Stimulated activated CD4-positive, alpha-beta T cell treated with anti-CD3 and anti-CD28 coated beads, Interleukin-4, amount 100 ng/mL, for 1 hour (primary cell): ENCODE results near the gene RASA2.
"Not testable (repeated sequence)": the region's sequence is repeated elsewhere in the genome, so short reads cannot be mapped to it uniquely, and the experiment has no call there.

Experiments used
- DNase-seq: peaks from one replicate; pipeline ENCODE4 v3.0.0-alpha.2; 2020

Gene RASA2

GRCh38 chr3:141603473-141604035 lies 116.7 kb downstream of the RASA2 start:
- DNase-seq, result no peak

- DNase-seq, result no peak
Observed at GRCh38 chr3:141605883-141606282, 119.1 kb downstream of the RASA2 start.

DNA sequence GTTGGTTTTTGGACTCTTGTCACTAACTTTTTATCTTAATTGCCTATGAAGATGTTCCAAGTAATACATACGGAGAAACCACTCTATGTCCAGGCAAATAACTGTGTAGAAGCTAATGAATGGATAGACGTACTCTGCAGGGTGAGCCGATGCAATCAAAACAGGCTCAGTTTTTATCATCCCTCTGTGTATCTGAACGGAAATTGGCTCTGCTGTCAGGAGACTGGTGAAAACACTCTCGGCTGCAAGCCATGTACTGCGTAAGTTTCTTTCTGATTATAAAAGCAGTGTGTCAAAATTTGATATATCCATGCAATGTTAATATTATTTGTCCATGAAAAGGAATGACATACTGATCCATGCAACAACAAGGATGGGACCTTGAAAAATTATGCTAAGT lies 121.6 kb downstream of the RASA2 start:
- no peak for DNase-seq

DNA sequence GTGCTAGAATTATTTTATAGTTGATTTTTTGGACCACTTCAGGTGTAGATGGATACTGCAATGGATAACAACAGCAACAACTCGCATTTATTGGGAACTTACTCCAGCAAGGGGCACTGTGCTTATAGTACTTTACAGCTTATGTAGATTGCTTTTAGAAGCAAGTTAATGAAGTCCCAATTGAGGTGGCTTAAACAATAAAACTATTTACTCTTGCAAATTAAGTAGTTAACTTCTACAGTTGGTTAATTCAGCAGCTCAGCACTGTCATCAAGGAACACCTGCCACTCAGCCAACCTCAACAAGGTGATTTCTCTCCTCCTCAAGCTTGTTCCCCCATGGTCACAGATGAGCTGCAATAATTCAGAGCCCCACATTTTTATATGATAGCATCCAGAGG lies 124.1 kb downstream of the RASA2 start:
- DNase-seq, result no peak

DNA sequence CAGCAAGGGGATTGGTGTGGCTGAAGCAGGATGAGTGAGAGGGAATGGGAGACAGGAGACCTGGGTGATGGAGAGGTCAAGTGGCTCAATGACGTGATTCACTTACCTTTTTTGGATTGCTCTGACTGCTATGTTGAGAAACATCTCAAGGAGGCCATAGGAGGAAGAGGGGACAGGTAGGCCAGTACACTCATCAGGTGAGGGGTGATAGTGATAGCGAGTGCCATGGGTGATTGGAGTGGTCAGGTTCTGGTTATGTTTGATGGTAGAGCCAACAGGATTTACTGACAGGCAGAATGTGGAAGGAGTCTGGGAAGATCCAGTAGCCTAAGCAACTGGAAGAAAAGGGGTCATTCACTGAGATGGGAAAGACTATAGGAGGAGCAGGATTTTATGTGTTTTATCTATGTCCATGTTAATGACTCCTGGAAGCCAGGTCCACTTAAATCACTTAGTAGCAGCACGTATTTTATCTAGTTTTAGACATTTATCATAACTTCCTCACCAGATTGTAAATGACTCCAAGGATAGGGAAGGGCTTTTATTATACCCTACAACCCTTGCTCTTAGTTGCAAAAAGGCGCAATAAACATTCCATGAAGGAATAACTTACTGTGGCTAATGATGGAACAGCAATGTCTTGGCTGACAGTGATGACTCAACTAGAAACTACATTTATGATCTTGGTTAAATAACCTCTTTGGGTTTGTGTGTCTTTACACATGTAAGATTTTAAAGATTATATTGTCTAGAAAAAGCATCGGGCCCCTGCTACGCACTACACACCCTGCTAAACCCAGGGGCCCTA lies 131.5 kb downstream of the RASA2 start:
- no peak for DNase-seq

DNA sequence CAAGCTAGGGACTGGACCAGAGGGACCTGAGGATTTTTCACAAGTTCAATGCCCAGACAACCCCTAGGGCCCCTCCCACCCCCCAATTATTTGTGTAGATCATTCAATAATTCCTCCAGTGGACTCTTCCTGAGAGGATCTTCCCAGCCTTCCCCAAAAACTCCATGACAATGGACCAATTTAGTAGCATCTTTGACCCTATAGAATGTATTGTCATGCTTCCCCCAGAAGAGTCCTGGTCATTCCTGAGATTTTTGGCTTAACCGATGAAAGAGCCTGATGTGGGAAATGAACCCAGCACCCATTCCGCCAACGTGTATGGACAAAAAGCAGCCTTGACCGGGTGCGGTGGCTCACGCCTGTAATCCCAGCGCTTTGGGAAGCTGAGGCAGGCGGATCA lies 132.1 kb downstream of the RASA2 start:
- no peak for DNase-seq

DNA sequence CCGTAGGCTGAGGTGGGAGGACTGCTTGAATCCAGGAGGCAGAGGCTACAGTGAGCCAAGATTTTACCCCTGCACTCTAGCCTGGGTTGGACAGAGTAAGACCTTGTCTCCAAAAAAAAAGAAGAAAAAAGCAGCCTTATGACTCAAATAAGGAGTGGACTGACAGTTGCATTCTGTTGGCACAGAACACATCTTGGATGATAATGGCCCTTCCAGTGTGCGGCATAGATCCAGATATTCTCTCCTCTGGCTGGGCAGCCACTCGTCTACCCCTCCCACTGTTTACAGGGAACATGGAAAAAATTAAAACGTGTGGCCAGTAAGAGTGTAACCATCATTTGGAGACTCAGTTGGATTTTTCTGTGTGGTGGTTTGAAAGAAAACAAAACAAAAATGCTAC lies 132.6 kb downstream of the RASA2 start:
- DNase-seq, result no peak

DNA sequence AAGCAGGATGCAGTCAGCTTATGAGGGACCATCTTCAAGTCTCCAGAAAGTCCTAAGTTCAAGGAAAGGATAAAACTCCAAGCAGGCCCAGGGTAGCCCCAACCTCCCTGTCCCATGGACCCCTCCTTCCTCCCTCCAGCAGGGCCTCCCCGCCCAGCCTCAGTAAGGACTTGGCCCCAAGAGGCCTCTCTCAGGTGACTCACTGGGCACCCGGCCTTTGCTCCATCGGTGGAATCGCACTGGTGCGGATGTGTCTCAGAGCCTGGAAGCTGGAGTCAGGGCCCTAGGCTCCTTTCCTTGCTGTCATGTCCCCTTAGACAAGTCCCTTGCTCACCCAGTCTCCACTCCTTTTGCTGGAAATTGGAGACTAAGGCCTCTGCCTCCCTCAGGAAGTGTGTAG lies 136.9 kb downstream of the RASA2 start:
- DNase-seq, result no peak

DNA sequence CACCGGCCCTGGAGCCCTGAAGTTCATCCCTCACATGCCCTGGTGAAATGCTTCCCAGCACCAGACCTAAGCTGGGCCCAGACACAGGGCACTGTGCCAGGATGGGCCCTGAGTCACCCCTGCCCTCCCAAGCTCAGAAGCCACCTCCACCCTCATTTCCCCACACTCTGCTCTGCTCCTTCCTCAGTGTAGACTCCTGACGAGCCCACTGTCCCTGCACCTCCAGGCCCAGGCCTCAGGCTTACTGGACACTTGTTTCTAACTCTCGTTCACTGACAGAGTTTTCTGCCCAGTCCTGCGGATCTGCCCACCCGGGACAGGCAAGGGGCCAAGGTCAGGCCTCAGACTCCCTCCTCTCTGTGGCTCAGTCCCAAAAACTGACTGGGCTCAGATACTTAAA lies 138.7 kb downstream of the RASA2 start:
- no peak for DNase-seq

GRCh38 chr3:141628334-141628733 lies 141.5 kb downstream of the RASA2 start:
- not testable (repeated sequence) for DNase-seq

DNA sequence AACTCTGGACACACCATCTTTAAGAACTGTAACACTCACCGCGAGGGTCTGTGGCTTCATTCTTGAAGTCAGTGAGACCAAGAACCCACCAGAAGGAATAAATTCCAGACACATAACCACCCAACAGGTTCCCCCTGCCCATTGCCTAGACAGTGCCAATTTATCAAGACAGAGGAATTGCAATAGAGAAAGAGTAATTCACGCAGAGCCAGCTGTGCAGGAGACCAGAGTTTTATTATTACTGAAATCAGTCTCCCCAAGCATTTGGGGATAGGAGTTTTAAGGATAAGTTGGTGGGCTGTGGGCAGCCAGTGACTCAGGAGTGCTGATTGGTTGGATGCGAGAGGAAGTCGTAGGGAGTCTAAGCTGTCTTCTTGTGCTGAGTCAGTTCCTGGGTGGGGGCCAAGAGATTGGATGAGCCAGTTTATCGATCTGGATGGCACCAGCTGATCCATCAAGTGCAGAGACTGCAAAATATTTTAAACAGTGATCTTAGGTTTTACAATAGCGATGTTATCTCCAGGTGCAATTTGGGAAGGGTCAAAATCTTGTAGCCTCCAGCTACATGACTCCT lies 142.1 kb downstream of the RASA2 start:
- DNase-seq, result not testable (repeated sequence)

DNA sequence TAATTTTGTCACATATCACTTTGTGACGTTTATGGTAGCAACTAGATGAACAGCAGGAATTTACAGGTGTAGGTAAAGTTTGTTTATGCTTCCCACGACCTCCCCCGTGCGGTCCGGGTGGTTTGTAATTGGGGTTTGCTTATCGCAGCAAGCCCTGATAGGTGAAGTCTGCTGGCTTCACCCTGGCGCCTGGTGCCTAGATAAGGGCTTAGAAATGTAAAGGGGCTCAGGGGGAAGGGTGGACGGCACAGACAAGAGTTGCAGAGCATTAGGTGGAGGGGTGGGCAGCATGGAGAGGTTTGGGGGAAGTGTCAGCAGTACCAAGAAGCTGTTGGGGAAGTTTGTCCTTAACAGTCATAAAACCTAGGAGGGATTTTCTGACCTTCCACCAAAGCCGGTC lies 143.1 kb downstream of the RASA2 start:
- no peak for DNase-seq

- no peak for DNase-seq
Observed at GRCh38 chr3:141632779-141633374, 146.1 kb downstream of the RASA2 start.

GRCh38 chr3:141642215-141642614 lies 155.4 kb downstream of the RASA2 start:
- DNase-seq, result no peak

- no peak for DNase-seq
Observed at GRCh38 chr3:141643391-141643790, 156.6 kb downstream of the RASA2 start.

DNA sequence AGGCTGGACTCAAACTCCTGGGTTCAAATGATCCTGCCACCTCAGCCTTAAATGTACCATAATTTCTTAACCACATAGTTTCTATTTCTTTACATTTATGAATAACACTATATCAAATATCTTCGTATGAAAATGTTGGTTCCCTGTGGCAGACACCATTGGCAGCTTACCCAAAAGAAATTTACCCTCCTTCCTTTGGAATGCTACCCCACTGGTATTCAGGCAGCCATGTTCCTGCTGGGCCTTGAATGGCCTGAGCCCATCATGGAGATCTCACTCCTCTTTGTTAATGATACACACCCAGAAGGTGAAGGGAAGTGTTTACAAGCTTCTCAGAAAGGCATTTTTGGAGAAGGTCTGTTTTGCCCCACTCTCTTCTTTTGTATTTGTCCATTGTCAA lies 157.0 kb downstream of the RASA2 start:
- no peak for DNase-seq

GRCh38 chr3:141644931-141645330 lies 158.1 kb downstream of the RASA2 start:
- DNase-seq, result peak; percentile 73

DNA sequence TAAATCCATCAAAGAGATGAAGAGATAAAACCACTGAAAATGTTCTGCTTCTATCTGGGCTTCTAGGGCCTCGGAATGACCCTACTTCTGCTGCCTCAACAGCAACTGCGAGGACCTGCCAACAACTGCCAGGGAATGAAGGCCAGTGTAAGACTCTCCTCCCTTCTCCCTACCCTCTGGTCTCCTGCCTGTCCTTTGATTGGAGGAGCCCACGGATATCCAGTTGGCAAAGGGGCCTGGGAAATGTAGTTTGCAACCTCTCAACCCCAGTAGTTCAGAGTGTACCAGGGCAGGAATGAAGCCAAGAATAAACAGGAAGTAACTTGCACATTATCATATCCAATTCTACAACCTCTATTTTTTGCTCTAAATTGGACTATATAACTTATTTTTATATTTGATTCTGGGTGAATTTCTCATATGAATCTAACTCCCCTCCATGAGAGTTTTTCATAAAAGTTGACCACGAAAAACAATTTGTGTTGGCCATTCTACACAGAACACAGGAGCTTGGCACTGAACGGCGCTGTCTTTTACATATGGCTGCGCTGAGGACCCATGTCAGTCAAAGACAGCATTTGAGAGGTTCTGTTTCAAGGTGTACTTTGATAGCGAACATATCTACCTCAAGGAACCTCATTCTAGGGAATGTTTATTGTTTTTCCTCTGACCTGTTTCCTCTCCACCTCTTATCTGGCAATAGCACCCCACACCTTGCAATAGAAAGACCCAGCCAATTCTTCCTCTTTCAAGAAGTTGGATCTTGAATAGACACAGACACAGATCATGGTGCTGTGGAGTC lies 160.1 kb downstream of the RASA2 start:
- no peak for DNase-seq

- no peak for DNase-seq
Observed at GRCh38 chr3:141647562-141647915, 160.7 kb downstream of the RASA2 start.

GRCh38 chr3:141648055-141648910 lies 161.5 kb downstream of the RASA2 start:
- DNase-seq, result no peak

DNA sequence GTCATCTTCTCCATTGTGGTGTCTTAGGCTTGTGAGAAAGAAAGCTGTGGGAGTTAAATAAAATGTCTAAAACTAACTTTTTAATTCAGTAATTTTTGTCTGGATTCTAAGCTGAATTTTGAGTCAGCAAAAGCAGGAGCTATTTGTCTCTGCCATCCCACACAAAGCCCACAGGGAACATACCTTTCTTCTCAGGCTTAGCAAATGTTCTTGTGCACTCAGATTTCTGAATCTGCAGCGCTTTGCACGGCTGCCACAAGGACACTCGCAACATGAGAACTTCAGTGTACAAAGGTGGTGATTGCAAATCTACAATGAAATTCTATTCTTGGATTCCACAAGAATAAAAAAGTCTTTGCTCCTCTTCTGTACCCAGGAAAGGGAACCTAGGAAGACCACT lies 163.0 kb downstream of the RASA2 start:
- DNase-seq, result no peak

- no peak for DNase-seq
Observed at GRCh38 chr3:141650783-141651182, 164.0 kb downstream of the RASA2 start.
